ENCODE results near the gene PLCB3.

The PLCB3 gene

DNA sequence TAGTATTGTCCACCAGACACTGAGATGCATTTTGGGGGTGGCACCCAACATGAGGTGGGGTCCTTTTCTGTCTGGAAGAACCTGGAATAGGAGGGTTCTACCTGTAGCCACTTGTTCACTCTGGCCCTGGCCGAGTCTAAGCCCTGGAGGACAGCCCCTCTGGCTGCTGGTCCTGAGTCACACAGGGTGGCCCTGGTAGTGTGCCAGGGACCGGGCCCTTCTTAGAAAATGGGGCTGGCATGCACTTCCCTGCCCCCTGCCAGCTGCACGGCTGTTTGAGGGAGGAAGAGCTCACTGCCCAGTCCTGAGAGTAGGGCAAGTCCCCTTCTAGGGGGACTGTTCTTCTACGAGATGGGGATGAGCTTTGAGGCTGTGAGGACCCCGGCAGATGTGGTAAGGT is 2.2 kb downstream of the PLCB3 start:
- no peak for DNase-seq
- peaks cover 2% of the 10 kb centered on the region; the same call in 1 of the 2 replicates for H3K36me3 ChIP-seq
- no peak for TF ChIP-seq CTCF (IDR thresholded peaks at IDR 0.05; ENCODE audit: low read depth, low read length)
- no peaks in the 10 kb centered on the region for H3K9me3 ChIP-seq
- no peaks in the 10 kb centered on the region for H3K27me3 ChIP-seq
- no peaks in the 10 kb centered on the region for H3K4me1 ChIP-seq
- H3K4me3 ChIP-seq (ENCODE audit: low read depth, low read length), result no peak overlapping the region

DNA sequence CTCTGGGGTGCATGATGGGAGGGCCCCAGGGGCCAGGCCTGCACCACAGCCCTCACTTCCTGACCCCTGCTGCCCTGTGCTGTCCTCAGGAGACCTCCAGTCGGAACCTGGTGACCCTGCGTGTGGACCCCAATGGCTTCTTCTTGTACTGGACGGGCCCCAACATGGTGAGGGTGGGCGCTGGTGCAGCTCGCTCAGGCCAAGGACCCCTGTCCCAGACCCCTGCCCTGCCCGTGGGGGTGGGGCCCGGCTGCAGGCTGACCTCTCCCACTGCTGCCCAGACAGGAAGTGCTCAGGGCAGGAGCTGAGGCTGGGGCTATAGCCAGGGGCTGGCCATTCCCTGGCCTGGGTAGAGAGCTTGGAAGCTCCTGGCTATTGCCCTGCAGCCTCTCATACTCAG is 3.0 kb downstream of the PLCB3 start:
- H3K4me3 ChIP-seq (ENCODE audit: low read depth, low read length), result no peak overlapping the region
- no peaks in the 10 kb centered on the region for H3K4me1 ChIP-seq
- DNase-seq, result no peak
- no peaks in the 10 kb centered on the region for H3K27me3 ChIP-seq
- no peaks in the 10 kb centered on the region for H3K9me3 ChIP-seq
- TF ChIP-seq CTCF (IDR thresholded peaks at IDR 0.05; ENCODE audit: low read depth, low read length), result no peak
- peaks cover 3% of the 10 kb centered on the region; the same call in 1 of the 2 replicates for H3K36me3 ChIP-seq

- Histone ChIP-seq H3K36me3 (peaks cover 3% of the 10 kb centered on the region; the same call in 1 of the 2 replicates), H3K9me3 (no peaks in the 10 kb centered on the region)
- TF ChIP-seq CTCF (IDR thresholded peaks at IDR 0.05; ENCODE audit: low read depth, low read length), result no peak
These were observed 4.1 kb downstream of the PLCB3 start for GRCh38 chr11:64255135-64256128.

DNA sequence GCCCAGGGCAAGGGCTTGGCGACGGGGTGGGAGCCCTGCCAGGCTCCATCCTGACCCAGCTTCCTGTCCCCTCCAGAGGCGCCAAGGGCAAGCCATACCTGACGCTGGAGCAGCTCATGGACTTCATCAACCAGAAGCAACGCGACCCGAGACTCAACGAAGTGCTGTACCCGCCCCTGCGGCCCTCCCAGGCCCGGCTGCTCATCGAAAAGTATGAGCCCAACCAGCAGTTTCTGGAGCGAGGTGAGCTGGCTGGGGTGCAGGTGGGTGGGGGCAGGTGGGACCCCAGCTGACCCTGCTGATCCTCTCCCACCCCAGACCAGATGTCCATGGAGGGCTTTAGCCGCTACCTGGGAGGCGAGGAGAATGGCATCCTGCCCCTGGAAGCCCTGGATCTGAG is 5.0 kb downstream of the PLCB3 start:
- no peaks in the 10 kb centered on the region for H3K9me3 ChIP-seq
- H3K27me3 ChIP-seq, result no peaks in the 10 kb centered on the region
- peaks cover 3% of the 10 kb centered on the region; the same call in 1 of the 2 replicates for H3K36me3 ChIP-seq
- no peak for DNase-seq
- H3K4me3 ChIP-seq (ENCODE audit: low read depth, low read length), result no peak overlapping the region
- no peaks in the 10 kb centered on the region for H3K4me1 ChIP-seq
- TF ChIP-seq CTCF (IDR thresholded peaks at IDR 0.05; ENCODE audit: low read depth, low read length), result no peak

More at GRCh38 chr11:64255135-64256128, 4.1 kb downstream of the PLCB3 start:
- no peak for DNase-seq
- H3K4me3 ChIP-seq (ENCODE audit: low read depth, low read length), result no peak overlapping the region
- H3K4me1 ChIP-seq, result no peaks in the 10 kb centered on the region
- no peaks in the 10 kb centered on the region for H3K27me3 ChIP-seq

DNA sequence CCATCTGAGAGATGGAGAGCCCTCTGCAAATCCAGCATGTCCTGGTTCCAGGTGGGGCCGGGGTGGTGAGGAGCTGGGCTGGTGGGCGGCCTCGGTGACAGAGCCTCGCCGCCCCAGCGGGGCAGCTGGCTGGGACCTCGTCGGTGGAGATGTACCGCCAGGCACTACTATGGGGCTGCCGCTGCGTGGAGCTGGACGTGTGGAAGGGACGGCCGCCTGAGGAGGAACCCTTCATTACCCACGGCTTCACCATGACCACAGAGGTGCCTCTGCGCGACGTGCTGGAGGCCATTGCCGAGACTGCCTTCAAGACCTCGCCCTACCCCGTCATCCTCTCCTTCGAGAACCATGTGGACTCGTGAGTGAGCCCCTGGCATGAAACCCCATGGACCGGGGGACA is 7.0 kb downstream of the PLCB3 start:
- no peaks in the 10 kb centered on the region for H3K9me3 ChIP-seq
- no peak for DNase-seq
- peaks cover 3% of the 10 kb centered on the region for H3K36me3 ChIP-seq
- no peak overlapping the region for H3K4me3 ChIP-seq (ENCODE audit: low read depth, low read length)
- no peak for TF ChIP-seq CTCF (IDR thresholded peaks at IDR 0.05; ENCODE audit: low read depth, low read length)
- no peaks in the 10 kb centered on the region for H3K27me3 ChIP-seq
- H3K4me1 ChIP-seq, result peaks cover 7% of the 10 kb centered on the region

- Histone ChIP-seq H3K9me3 (no peaks in the 10 kb centered on the region), H3K36me3 (peaks cover 3% of the 10 kb centered on the region), H3K4me1 (peaks cover 14% of the 10 kb centered on the region), H3K27me3 (no peaks in the 10 kb centered on the region), H3K4me3 (ENCODE audit: low read depth, low read length) (no peak overlapping the region)
- no peak for TF ChIP-seq CTCF (IDR thresholded peaks at IDR 0.05; ENCODE audit: low read depth, low read length)
- DNase-seq, result no peak
These were observed 7.7 kb downstream of the PLCB3 start for GRCh38 chr11:64258946-64259532.

Data from BE2C (cell line).